ENCODE measurements around the gene SIRT6. TPM values are rescaled to one million over a fixed set of nuclear protein-coding genes. Genes with fewer than 3 reads are reported as not detected.

Gene SIRT6
- total RNA-seq, 1 donor from 2014 or later, result 65.6 TPM

DNA sequence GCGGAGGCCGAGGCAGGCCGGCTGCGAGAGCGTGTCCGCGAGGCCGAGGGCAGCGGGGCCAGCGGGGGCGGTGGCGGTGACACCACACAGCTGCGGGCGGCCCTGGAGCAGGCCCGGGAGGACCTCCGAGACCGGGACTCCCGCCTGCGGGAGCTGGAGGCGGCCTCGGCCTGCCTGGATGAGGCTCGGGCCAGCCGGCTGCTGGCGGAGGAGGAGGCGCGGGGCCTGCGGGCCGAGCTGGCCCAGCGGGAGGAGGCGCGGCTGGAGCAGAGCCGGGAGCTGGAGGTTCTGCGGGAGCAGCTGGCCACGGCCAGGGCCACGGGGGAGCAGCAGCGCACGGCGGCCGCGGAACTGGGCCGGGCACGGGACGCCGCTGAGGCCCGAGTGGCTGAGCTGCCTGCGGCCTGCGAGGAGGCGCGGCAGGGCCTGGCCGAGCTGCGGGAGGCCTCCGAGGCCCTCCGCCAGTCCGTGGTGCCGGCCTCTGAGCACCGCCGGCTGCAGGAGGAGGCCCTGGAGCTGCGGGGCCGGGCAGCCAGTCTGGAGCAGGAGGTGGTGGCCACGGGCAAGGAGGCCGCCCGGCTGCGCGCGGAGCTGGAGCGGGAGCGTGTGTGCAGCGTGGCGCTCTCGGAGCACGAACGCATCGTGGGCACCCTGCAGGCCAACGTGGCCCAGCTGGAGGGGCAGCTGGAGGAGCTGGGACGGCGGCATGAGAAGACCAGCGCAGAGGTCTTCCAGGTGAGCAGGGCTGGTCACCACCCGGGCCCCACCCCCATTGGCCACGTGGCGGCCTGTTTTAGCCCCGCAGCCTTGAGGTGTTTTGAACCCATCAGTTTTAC, 35.3 kb upstream of the SIRT6 start:
- no peaks in the 10 kb centered on the region for H3K36me3 ChIP-seq
- H3K27me3 ChIP-seq, result no peaks in the 10 kb centered on the region
- intact Hi-C loops (cut with DNase I), result no loop called here
- no peak overlapping the region for H3K27ac ChIP-seq
- TF ChIP-seq, protein P1, sequence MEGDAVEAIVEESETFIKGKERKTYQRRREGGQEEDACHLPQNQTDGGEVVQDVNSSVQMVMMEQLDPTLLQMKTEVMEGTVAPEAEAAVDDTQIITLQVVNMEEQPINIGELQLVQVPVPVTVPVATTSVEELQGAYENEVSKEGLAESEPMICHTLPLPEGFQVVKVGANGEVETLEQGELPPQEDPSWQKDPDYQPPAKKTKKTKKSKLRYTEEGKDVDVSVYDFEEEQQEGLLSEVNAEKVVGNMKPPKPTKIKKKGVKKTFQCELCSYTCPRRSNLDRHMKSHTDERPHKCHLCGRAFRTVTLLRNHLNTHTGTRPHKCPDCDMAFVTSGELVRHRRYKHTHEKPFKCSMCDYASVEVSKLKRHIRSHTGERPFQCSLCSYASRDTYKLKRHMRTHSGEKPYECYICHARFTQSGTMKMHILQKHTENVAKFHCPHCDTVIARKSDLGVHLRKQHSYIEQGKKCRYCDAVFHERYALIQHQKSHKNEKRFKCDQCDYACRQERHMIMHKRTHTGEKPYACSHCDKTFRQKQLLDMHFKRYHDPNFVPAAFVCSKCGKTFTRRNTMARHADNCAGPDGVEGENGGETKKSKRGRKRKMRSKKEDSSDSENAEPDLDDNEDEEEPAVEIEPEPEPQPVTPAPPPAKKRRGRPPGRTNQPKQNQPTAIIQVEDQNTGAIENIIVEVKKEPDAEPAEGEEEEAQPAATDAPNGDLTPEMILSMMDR (IDR thresholded peaks at IDR 0.05), result no peak
- TF ChIP-seq POLR2A (IDR thresholded peaks at IDR 0.05), result no peak
- TF ChIP-seq POLR2AphosphoS5 (IDR thresholded peaks at IDR 0.05; ENCODE audit: insufficient read depth in 1 of 2, low read depth in 1 of 2), result no peak
- no peaks in the 10 kb centered on the region for H3K9me3 ChIP-seq
- H3K4me1 ChIP-seq, result no peaks in the 10 kb centered on the region
- DNase-seq (ENCODE audit: extremely low spot score in 2 of 2), result no peak
- H3K4me3 ChIP-seq, result no peak overlapping the region

DNA sequence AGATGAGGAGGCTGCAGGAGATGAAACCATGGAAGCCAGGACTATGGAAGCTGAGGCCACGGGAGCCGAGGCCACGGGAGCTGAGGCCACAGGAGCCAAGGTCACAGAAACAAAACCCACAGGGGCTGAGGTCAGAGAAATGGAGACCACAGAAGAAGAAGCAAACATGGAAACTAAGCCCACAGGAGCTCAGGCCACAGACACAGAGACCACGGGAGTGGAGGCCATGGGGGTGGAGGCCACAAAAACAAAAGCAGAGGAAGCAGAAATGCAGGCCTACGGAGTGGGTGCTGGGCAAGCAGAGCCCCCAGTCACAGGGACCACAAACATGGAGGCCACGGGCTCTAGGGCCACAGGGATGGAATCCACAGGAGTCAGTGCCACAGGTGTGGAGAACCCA, 34.5 kb upstream of the SIRT6 start:
- no peaks in the 10 kb centered on the region for H3K9me3 ChIP-seq
- no peak for DNase-seq (ENCODE audit: extremely low spot score in 2 of 2)
- H3K4me3 ChIP-seq, result no peak overlapping the region
- H3K27ac ChIP-seq, result no peak overlapping the region
- no peaks in the 10 kb centered on the region for H3K4me1 ChIP-seq
- TF ChIP-seq POLR2AphosphoS5 (IDR thresholded peaks at IDR 0.05; ENCODE audit: insufficient read depth in 1 of 2, low read depth in 1 of 2) (no peak), POLR2A (IDR thresholded peaks at IDR 0.05) (no peak)
- TF ChIP-seq, protein P1 (IDR thresholded peaks at IDR 0.05), result no peak
- intact Hi-C loops (cut with DNase I), result no loop called here
- H3K36me3 ChIP-seq, result no peaks in the 10 kb centered on the region
- H3K27me3 ChIP-seq, result no peaks in the 10 kb centered on the region

DNA sequence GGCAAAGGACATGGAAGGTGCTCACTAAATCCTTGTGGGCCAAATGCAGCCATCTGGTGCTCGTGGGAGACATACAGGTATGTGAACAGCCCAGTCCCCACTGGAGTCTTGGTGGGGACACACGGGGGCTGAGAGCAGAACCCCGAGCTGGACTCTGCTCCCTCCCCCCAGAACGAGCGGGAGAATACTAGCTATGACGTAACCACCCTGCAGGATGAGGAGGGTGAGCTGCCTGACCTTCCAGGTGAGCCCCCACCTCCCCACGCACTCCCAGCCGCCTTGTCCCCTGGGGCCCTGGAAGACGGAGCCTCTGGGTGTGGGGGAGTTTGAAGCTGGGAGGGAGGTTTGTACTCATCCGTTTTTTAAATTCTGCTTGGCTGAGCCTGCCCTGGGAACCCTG, 33.4 kb upstream of the SIRT6 start:
- H3K27me3 ChIP-seq, result no peaks in the 10 kb centered on the region
- no peak for DNase-seq (ENCODE audit: extremely low spot score in 2 of 2)
- TF ChIP-seq, protein P1 (IDR thresholded peaks at IDR 0.05), result no peak
- TF ChIP-seq POLR2AphosphoS5 (IDR thresholded peaks at IDR 0.05; ENCODE audit: insufficient read depth in 1 of 2, low read depth in 1 of 2) (no peak), POLR2A (IDR thresholded peaks at IDR 0.05) (no peak)
- intact Hi-C loops (cut with DNase I), result no loop called here
- H3K4me3 ChIP-seq, result no peak overlapping the region
- no peaks in the 10 kb centered on the region for H3K36me3 ChIP-seq
- H3K27ac ChIP-seq, result no peak overlapping the region
- H3K4me1 ChIP-seq, result no peaks in the 10 kb centered on the region
- no peaks in the 10 kb centered on the region for H3K9me3 ChIP-seq

DNA sequence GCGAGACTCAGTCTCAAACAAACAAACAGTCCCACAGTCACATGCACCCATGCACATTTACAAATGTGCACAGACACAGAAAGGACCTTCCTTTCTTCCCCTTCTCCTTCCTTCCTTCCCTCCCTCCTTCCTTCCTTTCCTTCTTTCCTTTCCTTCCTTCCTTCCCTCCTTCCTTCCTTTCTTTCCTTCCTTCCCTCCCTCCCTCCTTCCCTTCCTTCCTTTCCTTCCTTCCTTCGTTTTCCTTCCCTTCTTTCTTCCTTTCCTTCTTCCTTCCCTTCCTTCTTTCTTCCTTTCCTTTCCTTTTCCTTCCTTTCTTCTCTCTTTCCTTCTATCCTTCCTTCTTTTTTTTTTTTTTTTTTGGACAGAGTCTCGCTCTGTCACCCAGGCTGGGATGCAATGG, 30.8 kb upstream of the SIRT6 start:
- no peaks in the 10 kb centered on the region for H3K36me3 ChIP-seq
- intact Hi-C loops (cut with DNase I), result no loop called here
- no peaks in the 10 kb centered on the region for H3K4me1 ChIP-seq
- TF ChIP-seq, protein P1 (IDR thresholded peaks at IDR 0.05), result no peak
- no peak for TF ChIP-seq POLR2A (IDR thresholded peaks at IDR 0.05)
- TF ChIP-seq POLR2AphosphoS5 (IDR thresholded peaks at IDR 0.05; ENCODE audit: insufficient read depth in 1 of 2, low read depth in 1 of 2), result no peak
- H3K27ac ChIP-seq, result no peak overlapping the region
- H3K27me3 ChIP-seq, result no peaks in the 10 kb centered on the region
- no peak for DNase-seq (ENCODE audit: extremely low spot score in 2 of 2)
- H3K4me3 ChIP-seq, result no peak overlapping the region
- no peaks in the 10 kb centered on the region for H3K9me3 ChIP-seq

DNA sequence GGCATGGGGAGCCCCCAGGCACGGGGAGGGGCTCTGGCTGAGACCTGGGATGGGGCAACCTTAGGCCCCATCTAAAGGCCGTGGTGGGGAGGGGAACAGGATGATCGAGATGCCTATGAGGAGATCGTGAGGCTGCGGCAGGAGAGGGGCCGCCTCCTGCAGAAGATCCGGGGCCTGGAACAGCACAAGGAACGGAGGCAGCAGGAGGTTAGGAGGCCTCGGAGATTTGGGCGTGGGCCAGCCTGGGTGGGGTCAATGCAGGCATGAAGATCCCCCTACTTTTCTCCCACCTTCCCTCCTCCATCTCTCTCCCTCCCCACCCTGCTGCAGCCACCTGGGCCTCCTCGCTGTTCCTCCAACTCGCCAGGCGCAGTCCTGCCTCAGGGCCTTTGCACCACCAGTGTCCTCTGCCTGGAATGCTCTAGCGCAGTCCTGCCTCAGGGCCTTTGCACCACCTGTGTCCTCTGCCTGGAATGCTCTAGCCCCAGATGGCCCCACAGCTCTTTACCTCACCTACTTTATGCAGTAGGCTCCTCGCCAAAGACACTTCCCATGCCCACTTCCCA, 27.9 kb upstream of the SIRT6 start:
- Histone ChIP-seq H3K4me1 (no peaks in the 10 kb centered on the region), H3K27ac (no peak overlapping the region), H3K4me3 (no peak overlapping the region), H3K36me3 (no peaks in the 10 kb centered on the region), H3K27me3 (no peaks in the 10 kb centered on the region), H3K9me3 (no peaks in the 10 kb centered on the region)
- TF ChIP-seq, protein P1 (IDR thresholded peaks at IDR 0.05), result no peak
- TF ChIP-seq POLR2AphosphoS5 (IDR thresholded peaks at IDR 0.05; ENCODE audit: insufficient read depth in 1 of 2, low read depth in 1 of 2) (no peak), POLR2A (IDR thresholded peaks at IDR 0.05) (no peak)
- DNase-seq (ENCODE audit: extremely low spot score in 2 of 2), result no peak
- intact Hi-C loops (cut with DNase I), result no loop called here
